Measurements from ENCODE around the gene FABP6. TPM values are rescaled to one million over a fixed set of nuclear protein-coding genes. Genes with fewer than 3 reads are reported as not detected.
A peak's percentile ranks its signal among the peaks of the same experiment; 100 is the strongest.

Gene FABP6
- total and polyA plus RNA-seq, 4 donors = 5.0 to 13.1 (median 6.3) TPM

DNA sequence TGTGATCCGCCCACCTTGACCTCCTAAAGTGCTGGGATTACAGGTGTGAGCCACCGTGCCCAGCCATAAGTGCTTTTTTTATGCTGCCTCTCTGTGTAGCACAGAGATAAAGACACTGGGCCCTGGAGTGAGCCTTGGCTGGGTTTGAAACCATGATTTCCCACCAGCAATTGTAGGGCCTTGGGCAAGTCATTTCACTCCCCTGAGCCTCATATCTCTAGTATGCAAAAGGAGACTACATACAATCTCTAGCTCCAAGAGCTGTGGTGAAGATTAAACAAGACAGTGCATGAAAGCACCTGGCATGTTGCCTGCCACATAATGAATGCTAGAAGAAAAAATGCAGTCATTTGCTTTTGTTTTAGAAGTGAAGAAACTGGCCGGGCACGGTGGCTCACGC, 3.9 kb downstream of the FABP6 start:
- no peaks in the 10 kb centered on the region for H3K27me3 ChIP-seq (ENCODE audit: control insufficient read depth in 3 of 3, insufficient read depth in 3 of 3, low read length in 2 of 3)
- 75 to 96% methylated on average over 5 of the region's 5 CpGs for WGBS, 2 donors
- no peaks in the 10 kb centered on the region for H3K4me1 ChIP-seq (ENCODE audit: control insufficient read depth in 5 of 5, insufficient read depth in 5 of 5, low read length in 5 of 5)
- no peak for ATAC-seq (ENCODE audit: insufficient read depth, low FRiP score)
- no peak overlapping the region for H3K9ac ChIP-seq (ENCODE audit: insufficient read depth in 1 of 2, low read length in 2 of 2)
- H3K4me3 ChIP-seq = no peak overlapping the region
- TF ChIP-seq, protein P1, sequence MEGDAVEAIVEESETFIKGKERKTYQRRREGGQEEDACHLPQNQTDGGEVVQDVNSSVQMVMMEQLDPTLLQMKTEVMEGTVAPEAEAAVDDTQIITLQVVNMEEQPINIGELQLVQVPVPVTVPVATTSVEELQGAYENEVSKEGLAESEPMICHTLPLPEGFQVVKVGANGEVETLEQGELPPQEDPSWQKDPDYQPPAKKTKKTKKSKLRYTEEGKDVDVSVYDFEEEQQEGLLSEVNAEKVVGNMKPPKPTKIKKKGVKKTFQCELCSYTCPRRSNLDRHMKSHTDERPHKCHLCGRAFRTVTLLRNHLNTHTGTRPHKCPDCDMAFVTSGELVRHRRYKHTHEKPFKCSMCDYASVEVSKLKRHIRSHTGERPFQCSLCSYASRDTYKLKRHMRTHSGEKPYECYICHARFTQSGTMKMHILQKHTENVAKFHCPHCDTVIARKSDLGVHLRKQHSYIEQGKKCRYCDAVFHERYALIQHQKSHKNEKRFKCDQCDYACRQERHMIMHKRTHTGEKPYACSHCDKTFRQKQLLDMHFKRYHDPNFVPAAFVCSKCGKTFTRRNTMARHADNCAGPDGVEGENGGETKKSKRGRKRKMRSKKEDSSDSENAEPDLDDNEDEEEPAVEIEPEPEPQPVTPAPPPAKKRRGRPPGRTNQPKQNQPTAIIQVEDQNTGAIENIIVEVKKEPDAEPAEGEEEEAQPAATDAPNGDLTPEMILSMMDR (IDR thresholded peaks at IDR 0.05; ENCODE audit: control extremely low read depth, extremely low read depth) = no peak
- H3K36me3 ChIP-seq (ENCODE audit: control insufficient read depth in 4 of 4, insufficient read depth in 4 of 4, low read length in 4 of 4) = no peaks in the 10 kb centered on the region
- no peak overlapping the region for H3K27ac ChIP-seq (ENCODE audit: low read depth in 1 of 2, low read length in 1 of 2)
- DNase-seq = no peak
- no peaks in the 10 kb centered on the region for H3K9me3 ChIP-seq (ENCODE audit: control insufficient read depth in 4 of 4, insufficient read depth in 3 of 4, low read length in 3 of 4)

- H3K36me3 ChIP-seq (ENCODE audit: control insufficient read depth in 4 of 4, insufficient read depth in 4 of 4, low read length in 4 of 4) = no peaks in the 10 kb centered on the region
- no peaks in the 10 kb centered on the region for H3K4me1 ChIP-seq (ENCODE audit: control insufficient read depth in 5 of 5, insufficient read depth in 5 of 5, low read length in 5 of 5)
- no peaks in the 10 kb centered on the region for H3K27me3 ChIP-seq (ENCODE audit: control insufficient read depth in 3 of 3, insufficient read depth in 3 of 3, low read length in 2 of 3)
- DNase-seq = peak in 2 of 3 donors; percentile 6 to 37
- no peaks in the 10 kb centered on the region for H3K9me3 ChIP-seq (ENCODE audit: control insufficient read depth in 4 of 4, insufficient read depth in 3 of 4, low read length in 3 of 4)
- no peak overlapping the region for H3K9ac ChIP-seq (ENCODE audit: insufficient read depth in 1 of 2, low read length in 2 of 2)
- no peak overlapping the region for H3K4me3 ChIP-seq
- no peak overlapping the region for H3K27ac ChIP-seq (ENCODE audit: low read depth in 1 of 2, low read length in 1 of 2)
- no peak for ATAC-seq (ENCODE audit: insufficient read depth, low FRiP score)
- WGBS, 2 donors = 85 to 88% methylated on average over 4 to 5 of the region's 5 CpGs
- TF ChIP-seq, protein P1 (IDR thresholded peaks at IDR 0.05; ENCODE audit: control extremely low read depth, extremely low read depth) = no peak
Measured at GRCh38 chr5:160235731-160236130, 6.4 kb downstream of the FABP6 start.

DNA sequence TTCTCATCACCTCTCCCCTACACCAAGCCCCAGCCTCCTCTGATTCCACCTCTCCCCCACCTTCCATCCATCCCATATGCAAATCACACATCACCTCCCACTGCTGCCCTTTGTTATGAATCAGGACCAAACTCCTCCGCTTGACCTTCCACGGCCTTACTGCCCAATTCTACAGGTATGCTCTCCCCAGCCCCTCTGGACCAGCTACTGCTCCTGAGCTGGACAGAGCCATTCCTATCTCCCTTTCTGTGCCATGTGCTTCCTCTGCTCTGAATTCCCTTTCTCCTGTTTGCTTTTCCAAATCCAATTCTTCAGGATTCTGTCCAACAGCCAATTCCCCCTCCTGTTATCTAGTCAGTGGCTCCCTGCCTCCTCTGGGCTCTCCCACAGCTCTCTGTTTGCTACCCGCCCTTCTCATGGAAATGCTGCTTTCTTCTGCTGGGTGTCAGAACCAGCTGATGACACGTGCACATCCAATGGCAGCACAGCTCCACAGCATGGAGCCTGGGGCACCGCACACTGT, 8.3 kb downstream of the FABP6 start:
- H3K36me3 ChIP-seq (ENCODE audit: control insufficient read depth in 4 of 4, insufficient read depth in 4 of 4, low read length in 4 of 4) = no peaks in the 10 kb centered on the region
- H3K9me3 ChIP-seq (ENCODE audit: control insufficient read depth in 4 of 4, insufficient read depth in 3 of 4, low read length in 3 of 4) = no peaks in the 10 kb centered on the region
- H3K9ac ChIP-seq (ENCODE audit: insufficient read depth in 1 of 2, low read length in 2 of 2) = no peak overlapping the region
- no peaks in the 10 kb centered on the region for H3K27me3 ChIP-seq (ENCODE audit: control insufficient read depth in 3 of 3, insufficient read depth in 3 of 3, low read length in 2 of 3)
- no peak overlapping the region for H3K27ac ChIP-seq (ENCODE audit: low read depth in 1 of 2, low read length in 1 of 2)
- TF ChIP-seq, protein P1 (IDR thresholded peaks at IDR 0.05; ENCODE audit: control extremely low read depth, extremely low read depth) = no peak
- H3K4me3 ChIP-seq = no peak overlapping the region
- ATAC-seq (ENCODE audit: insufficient read depth, low FRiP score) (no peak), DNase-seq (no peak)
- 80 to 89% methylated on average over 5 of the region's 5 CpGs for WGBS, 2 donors
- H3K4me1 ChIP-seq (ENCODE audit: control insufficient read depth in 5 of 5, insufficient read depth in 5 of 5, low read length in 5 of 5) = no peaks in the 10 kb centered on the region

DNA sequence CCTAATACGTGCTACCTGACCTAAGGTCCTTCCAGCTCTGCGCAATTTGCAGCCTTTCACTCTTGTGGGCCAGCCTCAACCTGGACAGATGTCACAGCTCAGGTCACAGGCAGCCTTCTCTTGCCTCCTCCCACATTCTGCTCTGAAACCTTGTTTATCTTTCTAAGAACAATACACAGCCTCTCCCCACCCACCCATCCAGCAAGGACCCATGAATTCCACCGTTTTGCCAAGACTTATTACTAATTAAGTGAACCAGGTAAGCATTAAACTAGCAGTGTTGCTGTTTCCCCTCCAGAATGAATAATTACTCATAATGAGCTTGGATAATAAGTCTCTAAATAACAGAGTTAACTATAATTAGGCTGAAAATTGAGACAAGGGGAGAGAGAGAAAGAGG, 11.0 kb downstream of the FABP6 start:
- no peaks in the 10 kb centered on the region for H3K36me3 ChIP-seq (ENCODE audit: control insufficient read depth in 4 of 4, insufficient read depth in 4 of 4, low read length in 4 of 4)
- TF ChIP-seq, protein P1 (IDR thresholded peaks at IDR 0.05; ENCODE audit: control extremely low read depth, extremely low read depth) = no peak
- ATAC-seq (ENCODE audit: insufficient read depth, low FRiP score) = no peak
- no peak overlapping the region for H3K4me3 ChIP-seq
- 28 to 69% methylated on average over 3 of the region's 3 CpGs for WGBS, 2 donors
- H3K9ac ChIP-seq (ENCODE audit: insufficient read depth in 1 of 2, low read length in 2 of 2) = no peak overlapping the region
- no peaks in the 10 kb centered on the region for H3K27me3 ChIP-seq (ENCODE audit: control insufficient read depth in 3 of 3, insufficient read depth in 3 of 3, low read length in 2 of 3)
- no peak overlapping the region for H3K27ac ChIP-seq (ENCODE audit: low read depth in 1 of 2, low read length in 1 of 2)
- no peak for DNase-seq
- H3K4me1 ChIP-seq (ENCODE audit: control insufficient read depth in 5 of 5, insufficient read depth in 5 of 5, low read length in 5 of 5) = no peaks in the 10 kb centered on the region
- no peaks in the 10 kb centered on the region for H3K9me3 ChIP-seq (ENCODE audit: control insufficient read depth in 4 of 4, insufficient read depth in 3 of 4, low read length in 3 of 4)

All from lung (tissue), 12 donors.